Stimulated activated CD4-positive, alpha-beta T cell treated with anti-CD3 and anti-CD28 coated beads, TNF-alpha, amount 100 ng/mL, for 1 hour (primary cell): Measurements from ENCODE around the gene ZBP1.

ENCODE experiments used
- DNase-seq, 3 donors: peaks; one replicate each; pipeline ENCODE4 v3.0.0-alpha.2; 2020; ENCODE audit warnings: low read depth in 3 of 3, low spot score in 1 of 3

The ZBP1 gene

GRCh38 chr20:57618091-57618763 lies 2.0 kb downstream of the ZBP1 start:
- no peak for DNase-seq

DNA sequence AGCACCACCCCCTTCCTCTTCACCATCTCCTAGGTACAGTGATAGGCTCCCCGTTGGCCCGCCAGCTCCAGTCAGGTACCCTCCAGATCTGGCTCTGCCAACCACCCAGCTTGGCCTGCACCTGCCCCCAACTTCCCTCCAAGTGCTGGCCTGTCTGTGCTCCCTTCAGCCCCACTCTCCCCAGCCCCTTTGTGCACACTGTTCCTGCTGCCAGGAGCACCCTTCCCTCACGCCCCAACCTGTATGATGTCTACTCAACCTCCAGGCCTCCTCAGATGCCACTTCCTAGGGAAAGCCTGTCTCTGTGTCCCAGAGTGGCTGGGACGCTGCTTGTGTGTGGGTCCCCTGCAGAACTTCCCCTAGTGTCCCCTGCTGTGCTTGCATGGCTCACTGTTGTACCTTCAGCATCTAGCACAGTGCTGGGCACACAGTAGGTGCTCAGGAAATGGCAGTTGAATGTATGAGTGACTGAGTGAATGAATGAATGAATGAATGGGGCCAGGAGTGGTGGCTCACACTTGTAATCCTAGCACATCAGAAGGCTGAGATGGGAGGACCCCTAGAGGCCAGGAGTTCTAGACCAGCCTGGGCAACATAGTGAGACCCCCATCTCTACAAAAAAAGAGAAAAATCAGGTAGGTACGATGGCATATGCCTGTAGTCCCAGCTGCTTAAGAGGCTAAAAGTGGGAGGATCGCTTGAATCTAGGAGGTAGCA lies 3.0 kb downstream of the ZBP1 start:
- DNase-seq, result no peak

- DNase-seq, result no peak
These were observed 3.9 kb downstream of the ZBP1 start for GRCh38 chr20:57616143-57616951.

- no peak for DNase-seq
These were observed 4.8 kb downstream of the ZBP1 start for GRCh38 chr20:57615445-57615811.

DNA sequence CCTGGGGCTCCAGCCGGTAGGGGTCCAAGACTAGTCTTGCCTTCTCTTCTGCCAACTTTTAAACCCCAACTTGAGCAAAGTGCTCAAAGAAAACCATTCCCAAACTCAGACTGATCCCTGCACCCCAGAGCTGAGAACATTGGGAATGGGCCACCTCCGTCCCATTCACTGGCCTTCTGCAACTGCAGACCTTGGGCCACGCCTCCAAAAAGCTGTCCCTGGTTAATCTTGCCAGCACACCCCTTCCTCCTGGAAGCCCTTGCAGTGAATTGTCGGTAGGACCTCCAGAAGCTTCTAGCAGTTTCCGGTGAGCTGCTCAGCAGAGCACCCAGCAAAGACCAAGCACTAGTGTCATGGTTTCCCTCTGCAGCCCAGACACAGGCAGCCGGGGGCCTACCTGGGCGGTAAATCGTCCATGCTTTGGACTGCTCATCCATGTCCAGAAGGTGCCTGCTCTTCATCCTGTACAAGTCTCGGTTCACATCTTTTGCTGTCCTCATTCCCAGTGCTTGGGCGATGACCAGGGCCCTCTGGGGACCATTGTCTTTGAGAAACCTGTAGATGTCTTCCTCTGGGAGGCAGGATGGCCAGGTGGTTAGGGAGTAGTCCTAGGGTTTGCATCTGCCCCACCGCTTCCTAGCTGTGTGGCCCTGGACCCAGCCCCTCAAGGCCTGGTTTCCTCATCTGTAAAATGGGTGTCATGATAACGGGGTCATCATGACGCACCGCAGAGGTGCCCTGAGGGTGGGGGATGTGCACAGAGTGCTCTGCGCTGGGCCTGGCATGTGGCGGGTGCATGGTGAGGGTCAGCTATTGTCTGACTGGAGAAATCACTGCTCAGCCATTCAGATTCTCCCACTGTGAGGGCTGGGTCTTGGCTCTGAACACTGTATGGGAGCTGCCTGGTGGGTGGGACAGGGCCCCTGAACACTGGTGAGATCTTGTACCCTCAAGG lies 5.5 kb downstream of the ZBP1 start:
- DNase-seq, result no peak

- no peak for DNase-seq
These were observed 6.7 kb downstream of the ZBP1 start for GRCh38 chr20:57613481-57613921.

GRCh38 chr20:57612916-57613315 lies 7.3 kb downstream of the ZBP1 start:
- no peak for DNase-seq

DNA sequence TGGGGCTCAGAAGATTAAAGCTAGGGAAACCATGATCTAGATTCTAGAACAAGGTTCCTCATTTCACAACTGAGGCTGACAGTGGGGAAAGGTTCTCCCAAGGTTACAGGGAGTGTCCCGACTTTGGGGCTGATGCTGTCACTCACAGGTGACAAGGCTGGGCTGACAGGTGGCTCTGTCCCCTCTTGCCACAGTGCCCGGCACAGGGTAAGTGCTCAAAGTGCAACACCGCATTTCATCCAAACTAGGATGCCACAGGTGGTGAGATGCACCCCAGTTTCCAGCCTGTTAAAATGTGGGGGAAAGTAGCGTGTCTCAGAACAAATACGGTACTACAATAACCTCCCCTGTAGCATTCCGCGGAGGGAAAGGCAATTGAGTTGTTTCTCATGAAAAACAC lies 7.8 kb downstream of the ZBP1 start:
- DNase-seq, result no peak

GRCh38 chr20:57611586-57612311 lies 8.5 kb downstream of the ZBP1 start:
- no peak for DNase-seq

- no peak for DNase-seq
These were observed 9.8 kb downstream of the ZBP1 start for GRCh38 chr20:57610261-57610952.

- DNase-seq, result no peak
These were observed 10.4 kb downstream of the ZBP1 start for GRCh38 chr20:57609842-57610167.

GRCh38 chr20:57609086-57609841 lies 11.0 kb downstream of the ZBP1 start:
- DNase-seq, result no peak

DNA sequence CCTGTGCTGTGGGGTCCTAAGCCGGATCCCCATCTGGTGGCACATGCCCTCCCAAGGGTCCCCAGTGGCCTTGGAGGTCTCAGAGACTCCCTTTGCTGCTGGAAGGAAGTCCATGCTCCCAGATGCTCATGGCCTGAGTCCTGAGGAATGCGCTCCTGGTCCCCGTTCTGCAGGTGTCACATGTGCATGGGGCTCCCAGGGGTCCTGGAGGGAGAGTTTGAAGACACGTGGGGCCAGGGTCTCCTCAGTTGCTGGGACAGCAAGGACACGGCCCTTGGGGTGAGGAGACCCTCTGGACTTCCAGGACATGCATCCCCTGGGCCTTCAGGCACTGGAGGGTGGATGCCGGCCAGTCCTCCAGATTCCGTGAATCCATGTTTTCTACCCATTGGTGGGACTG lies 11.7 kb downstream of the ZBP1 start:
- no peak for DNase-seq

GRCh38 chr20:57605878-57606277 lies 14.3 kb downstream of the ZBP1 start:
- DNase-seq, result no peak

GRCh38 chr20:57605045-57605444 lies 15.2 kb downstream of the ZBP1 start:
- no peak for DNase-seq

DNA sequence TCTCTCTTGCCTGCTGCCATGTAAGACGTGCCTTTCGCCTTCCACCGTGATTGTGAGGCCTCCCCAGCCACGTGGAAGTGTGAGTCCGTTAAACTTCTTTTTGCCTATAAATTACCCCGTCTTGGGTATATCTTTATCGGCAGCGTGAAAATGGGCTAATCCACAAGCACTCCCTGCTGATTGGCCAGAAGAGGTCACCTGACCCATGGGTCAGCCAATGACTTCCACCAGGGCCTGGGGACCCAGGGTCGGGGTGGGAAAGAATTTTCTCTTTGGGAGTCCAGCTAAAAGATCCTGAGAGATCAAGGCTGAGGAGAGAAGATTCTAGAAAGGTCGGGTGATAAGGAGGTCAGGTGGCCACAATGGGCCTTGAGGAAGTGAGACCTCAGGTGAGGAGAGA lies 17.1 kb downstream of the ZBP1 start:
- DNase-seq, result no peak

- DNase-seq, result no peak
These were observed 18.5 kb downstream of the ZBP1 start for GRCh38 chr20:57601737-57602136.

GRCh38 chr20:57601211-57601570 lies 19.0 kb downstream of the ZBP1 start:
- no peak for DNase-seq
